GM12878 (cell line): ENCODE results near the gene POU6F2. TPM values are rescaled to one million over a fixed set of nuclear protein-coding genes. Genes with fewer than 3 reads are reported as not detected.

Experiments
- ATAC-seq: fragments of 200-7000 bp; cut with Tn5 transposase; 3 replicates; pipeline ENCODE4 v1.9.1; 2020; ENCODE audit warnings: mild to moderate bottlenecking, moderate library complexity
- BruUV-seq: library from RNA; stranded (reverse); fragments of 400-500 nt; replicated peaks from 2 replicates; lab custom pipeline; 2021; lab: Mats Ljungman, UMichigan
- CTCF ChIA-PET: fragments of 300-600 bp; sonication (Branson Sonifier 250); formaldehyde crosslinking; extraction: SDS; loops from one replicate; lab custom pipeline; 2021; ENCODE audit warnings: inconsistent platforms; lab: Yijun Ruan, JAX
- POLR2A ChIA-PET: fragments of 350-600 bp; formaldehyde crosslinking; extraction: SDS; loops from one replicate; lab custom pipeline; 2021; ENCODE audit warnings: inconsistent platforms; lab: Charles Lee
- RAD21 ChIA-PET: fragments of 300-600 bp; sonication (Branson Sonifier 250); formaldehyde crosslinking; loops from one replicate; lab custom pipeline; 2023; ENCODE audit warnings: antibody characterized with exemption; ENCODE audit not compliant: unreplicated experiment; lab: Charles Lee
- SMC1A ChIA-PET: fragments of 300-600 bp; sonication (Branson Sonifier 250); formaldehyde crosslinking; loops from one replicate; lab custom pipeline; 2023; ENCODE audit not compliant: unreplicated experiment, uncharacterized antibody; lab: Charles Lee
- DNase-seq: peaks from one replicate; pipeline ENCODE4 v3.0.0-alpha.2; 2011; ENCODE audit warnings: low read depth, low spot score
- FAIRE-seq: peaks from 3 replicates; lab custom pipeline; 2011; peaks lifted over from hg19 to GRCh38; lab: Jason Lieb, UNC
- H2AFZ ChIP-seq: 2 replicates; pipeline ENCODE4 v1.6.0; 2011; ENCODE audit warnings: low read depth, low read length, control low read depth; ENCODE audit not compliant: control insufficient read depth
- H3K27ac ChIP-seq: 2 replicates; pipeline ENCODE4 v1.5.1; 2011; ENCODE audit warnings: control low read depth; ENCODE audit not compliant: control insufficient read depth, insufficient read depth
- H3K27me3 ChIP-seq, 2 experiments: replicated peaks in 1 of 2; 2 replicates each; pipeline versions ENCODE4 v1.6.0 to v1.6.1; 2011; ENCODE audit warnings: low read length in 1 of 2; ENCODE audit not compliant: control insufficient read depth in 2 of 2, insufficient read depth in 2 of 2
- H3K36me3 ChIP-seq, 2 experiments: 2 replicates each; pipeline ENCODE4 v1.5.1; 2011; ENCODE audit warnings: low read length in 1 of 2; ENCODE audit not compliant: control insufficient read depth in 2 of 2, insufficient read depth in 2 of 2
- H3K4me1 ChIP-seq: 2 replicates; pipeline ENCODE4 v1.6.1; 2011; ENCODE audit warnings: mild to moderate bottlenecking, low read length, moderate library complexity, mixed read lengths; ENCODE audit not compliant: control insufficient read depth, insufficient read depth
- H3K4me2 ChIP-seq: 2 replicates; pipeline ENCODE4 v1.6.0; 2011; ENCODE audit warnings: control low read depth; ENCODE audit not compliant: control insufficient read depth, insufficient read depth
- H3K4me3 ChIP-seq: fragments of 200-600 bp; sonication (generic); 2 replicates; pipeline ENCODE4 v1.5.1; 2016
- H3K79me2 ChIP-seq: 2 replicates; pipeline ENCODE4 v1.6.0; 2011; ENCODE audit warnings: low read length; ENCODE audit not compliant: control insufficient read depth, insufficient read depth
- H3K9ac ChIP-seq: 2 replicates; pipeline ENCODE4 v1.8.0; 2011; ENCODE audit warnings: low read length, control low read depth, mixed read lengths; ENCODE audit not compliant: control insufficient read depth, insufficient read depth
- H3K9me3 ChIP-seq: replicated peaks from 3 replicates; pipeline ENCODE4 v1.5.1; 2011; ENCODE audit warnings: mild to moderate bottlenecking, low read length; ENCODE audit not compliant: control insufficient read depth, insufficient read depth
- H4K20me1 ChIP-seq: 2 replicates; pipeline ENCODE4 v1.6.0; 2011; ENCODE audit not compliant: control insufficient read depth, insufficient read depth
- BMI1 ChIP-seq: fragments of 450-650 bp; IDR thresholded peaks from 2 replicates; pipeline ENCODE4 v1.6.1; 2016; ENCODE audit warnings: mild to moderate bottlenecking, moderate library complexity, borderline replicate concordance
- CHD1 ChIP-seq: IDR thresholded peaks from 2 replicates; pipeline ENCODE4 v1.6.1; 2012; ENCODE audit warnings: low read depth, low read length, improper control_type of control experiment
- EGR1 ChIP-seq, 2 experiments: IDR thresholded peaks; 1 replicate in 1 of 2; 2 replicates in 1 of 2; pipeline ENCODE4 v1.6.1; 2011 to 2012; ENCODE audit warnings: low read depth in 2 of 2, low read length in 2 of 2, borderline replicate concordance in 1 of 2, mild to moderate bottlenecking in 1 of 2, moderate library complexity in 1 of 2
- IKZF2 ChIP-seq, 2 experiments: fragments of 450-650 bp; IDR thresholded peaks; 2 replicates each; pipeline ENCODE4 v1.6.1; 2017; ENCODE audit warnings: mild to moderate bottlenecking in 2 of 2, moderate library complexity in 2 of 2
- NFYA ChIP-seq: IDR thresholded peaks from 2 replicates; pipeline ENCODE4 v1.6.1; 2011; ENCODE audit warnings: low read depth, mild to moderate bottlenecking, low read length, improper control_type of control experiment, borderline replicate concordance
- NKRF ChIP-seq: fragments of 450-650 bp; conservative IDR thresholded peaks from 2 replicates; pipeline ENCODE4 v1.6.1; 2017; ENCODE audit warnings: mild to moderate bottlenecking, moderate library complexity
- SREBF2 ChIP-seq: IDR thresholded peaks from 2 replicates; pipeline ENCODE4 v1.6.1; 2012; ENCODE audit warnings: mild to moderate bottlenecking, low read length
- USF2 ChIP-seq: IDR thresholded peaks from 2 replicates; pipeline ENCODE4 v1.6.1; 2011; ENCODE audit warnings: low read depth, low read length, improper control_type of control experiment, borderline replicate concordance
- WGBS: methylation state at CpG from one replicate; pipeline ENCODE4 v1.1.6; 2016; ENCODE audit warnings: low lambda C conversion rate; ENCODE audit not compliant: insufficient replicate concordance, insufficient coverage; ENCODE audit errors: missing lambda C conversion rate; 5-methylcytosine and 5-hydroxymethylcytosine counted together
- in situ Hi-C: fragments of 300-500 bp; cut with MboI; formaldehyde crosslinking; loops from 9 replicates; pipeline ENCODE4 v1.14.3; 2018; ENCODE audit warnings: mixed read lengths
- intact Hi-C: fragments of 100-400 bp; cut with micrococcal nuclease; formaldehyde crosslinking; loops from one replicate; pipeline ENCODE4 v1.14.2; 2022; ENCODE audit not compliant: unreplicated experiment
- polyA plus RNA-seq, 11 experiments: library from polyadenylated mRNA; depleted of rRNA in 4 of 11; unstranded in 6 of 11; stranded (reverse) in 5 of 11; fragments of >200 nt; fragmentation: Nextera tagmentation in 4 of 11; fragmentation: Illumina TruSeq in 1 of 11; extraction: Ambion mirVana in 4 of 11; extraction: Trizol in 1 of 11; gene quantifications; 1 replicate in 1 of 11; 2 replicates in 10 of 11; pipeline versions ENCODE4 v1.2.1 to v1.2.3, GENCODE V29; 2011 to 2016; ENCODE audit warnings: inconsistent platforms in 2 of 11, missing spikeins in 2 of 11, low read depth in 1 of 11
- total RNA-seq, 4 experiments: library from RNA; depleted of rRNA in 3 of 4; stranded (reverse); fragments of >200 nt in 3 of 4; fragmentation: Illumina TruSeq in 1 of 4; extraction: Trizol in 1 of 4; gene quantifications; 2 replicates each; pipeline versions ENCODE4 v1.2.1 to v1.2.3, GENCODE V29; 2013 to 2021

The POU6F2 gene
- total and polyA plus RNA-seq, 10 of the 15 experiments (the other 5 are each of a cell fraction or from before 2014, with no cell fraction given), result 0.10 TPM; not detected in 9

GRCh38 chr7:39091145-39091544 is 113.4 kb downstream of the POU6F2 start:
- H3K9ac ChIP-seq, result no peak overlapping the region
- WGBS, result 19% methylated on average over 2 of the region's 2 CpGs
- H4K20me1 ChIP-seq, result no peaks in the 10 kb centered on the region
- peak; percentile 43; the same call in 2 of the 3 replicates for ATAC-seq
- H2AFZ ChIP-seq, result no peak overlapping the region
- ChIA-PET SMC1A (no interaction called here), CTCF (no interaction called here), RAD21 (no interaction called here), POLR2A (no interaction called here)
- H3K4me2 ChIP-seq, result no peak overlapping the region
- no peaks in the 10 kb centered on the region for H3K9me3 ChIP-seq
- in situ Hi-C loops (no loop called here), intact Hi-C loops (no loop called here)
- no peaks in the 10 kb centered on the region for H3K36me3 ChIP-seq
- no peak for DNase-seq
- no peak overlapping the region for H3K27ac ChIP-seq
- no TSS peak for BruUV-seq
- TF ChIP-seq NKRF, result no peak
- no peak for TF ChIP-seq SREBF2
- TF ChIP-seq USF2, result no peak
- no peak for TF ChIP-seq NFYA
- no peak for TF ChIP-seq BMI1
- no peak for TF ChIP-seq CHD1
- TF ChIP-seq IKZF2 (IDR thresholded peaks at IDR 0.05), result no peak
- no peak for TF ChIP-seq EGR1 (IDR thresholded peaks at IDR 0.05; ENCODE audit: borderline replicate concordance in 1 of 2, low read depth in 2 of 2, low read length in 2 of 2)
- no peak for FAIRE-seq
- no peaks in the 10 kb centered on the region for H3K27me3 ChIP-seq
- no peaks in the 10 kb centered on the region for H3K4me1 ChIP-seq
- no peaks in the 10 kb centered on the region for H3K79me2 ChIP-seq
- no peak overlapping the region for H3K4me3 ChIP-seq
